Smooth muscle cell (in vitro differentiated cells): ENCODE results near the gene COL26A1. TPM values are rescaled to one million over a fixed set of nuclear protein-coding genes. Genes with fewer than 3 reads are reported as not detected.
"Not testable (repeated sequence)": the region's sequence is repeated elsewhere in the genome, so short reads cannot be mapped to it uniquely, and the experiment has no call there.

Source experiments
- DNase-seq: peaks from one replicate; lab custom pipeline; 2025; ENCODE audit not compliant: unreplicated experiment; lab: John Stamatoyannopoulos, UW
- H2AFZ ChIP-seq: fragments of 200-600 bp; sonication (generic); 2 replicates; pipeline ENCODE4 v1.6.0; 2016; ENCODE audit warnings: antibody characterized with exemption, low read depth, mild to moderate bottlenecking
- H3F3A ChIP-seq: fragments of 200-600 bp; sonication (generic); 2 replicates; pipeline ENCODE4 v1.6.0; 2017; ENCODE audit warnings: antibody characterized with exemption, low read depth
- H3K27ac ChIP-seq: fragments of 200-600 bp; sonication (generic); 2 replicates; pipeline ENCODE4 v1.5.1; 2016; ENCODE audit warnings: low read depth, mild to moderate bottlenecking
- H3K27me3 ChIP-seq: fragments of 200-600 bp; sonication (generic); 2 replicates; pipeline ENCODE4 v1.6.1; 2016; ENCODE audit warnings: low read depth, mild to moderate bottlenecking
- H3K36me3 ChIP-seq: fragments of 200-600 bp; sonication (generic); 2 replicates; pipeline ENCODE4 v1.5.1; 2016; ENCODE audit warnings: low read depth
- H3K4me1 ChIP-seq: fragments of 200-600 bp; sonication (generic); 2 replicates; pipeline ENCODE4 v1.5.1; 2016; ENCODE audit warnings: low read depth
- H3K4me2 ChIP-seq: fragments of 200-600 bp; sonication (generic); 2 replicates; pipeline ENCODE4 v1.6.0; 2016; ENCODE audit warnings: mild to moderate bottlenecking
- H3K4me3 ChIP-seq: fragments of 200-600 bp; sonication (generic); 2 replicates; pipeline ENCODE4 v1.5.1; 2016; ENCODE audit warnings: mild to moderate bottlenecking
- H3K79me2 ChIP-seq: fragments of 200-600 bp; sonication (generic); 2 replicates; pipeline ENCODE4 v1.6.0; 2016; ENCODE audit warnings: low read depth, mild to moderate bottlenecking
- H3K9ac ChIP-seq: fragments of 200-600 bp; sonication (generic); 2 replicates; pipeline ENCODE4 v1.6.0; 2016; ENCODE audit warnings: low read depth
- H3K9me3 ChIP-seq: fragments of 200-600 bp; sonication (generic); replicated peaks from 2 replicates; pipeline ENCODE4 v1.5.1; 2016; ENCODE audit warnings: low read depth
- H4K20me1 ChIP-seq: fragments of 200-600 bp; sonication (generic); 2 replicates; pipeline ENCODE4 v1.6.0; 2016; ENCODE audit warnings: low read depth
- CTCF ChIP-seq: fragments of 200-600 bp; sonication (generic); IDR thresholded peaks from 2 replicates; pipeline ENCODE4 v1.5.1; 2017; ENCODE audit warnings: borderline replicate concordance, mild to moderate bottlenecking, antibody characterized with exemption; ENCODE audit not compliant: insufficient read depth, poor library complexity, severe bottlenecking
- WGBS: methylation state at CpG from one replicate; pipeline ENCODE4 v1.1.7; 2016; ENCODE audit warnings: low lambda C conversion rate; 5-methylcytosine and 5-hydroxymethylcytosine counted together
- polyA plus RNA-seq: library from polyadenylated mRNA; unstranded; fragments of >200 nt; fragmentation: Nextera tagmentation; extraction: Ambion mirVana; gene quantifications from 2 replicates; pipeline ENCODE4 v1.2.1, GENCODE V29; 2016
- total RNA-seq: library from RNA; depleted of rRNA; stranded (reverse); fragments of >200 nt; gene quantifications from 2 replicates; pipeline ENCODE4 v1.2.3, GENCODE V29; 2014

The COL26A1 gene
- total and polyA plus RNA-seq, 2 experiments from 2014 or later, result 4.9 to 13.2 TPM

DNA sequence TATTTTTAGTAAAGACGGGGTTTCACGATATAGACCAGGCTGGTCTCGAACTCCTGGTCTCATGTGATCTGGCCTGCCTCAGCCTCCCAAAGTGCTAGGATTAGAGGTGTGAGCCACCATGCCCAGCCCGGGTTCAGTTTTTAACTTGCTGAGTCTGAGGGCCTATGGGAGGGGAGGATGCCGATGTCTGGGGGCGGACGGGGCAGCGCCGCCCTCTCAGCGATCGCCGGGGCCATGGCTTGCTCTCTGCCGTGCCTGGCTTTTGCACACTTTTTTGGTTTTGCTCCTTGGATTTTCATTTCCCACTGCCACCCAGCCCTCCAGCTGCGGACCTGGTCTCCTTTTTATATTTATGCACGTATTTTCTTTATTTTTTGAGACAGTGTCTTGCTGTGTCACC, 15.2 kb upstream of the COL26A1 start:
- 95% methylated on average over 15 of the region's 15 CpGs for WGBS
- no peaks in the 10 kb centered on the region for H4K20me1 ChIP-seq
- TF ChIP-seq CTCF, result no peak

GRCh38 chr7:101348456-101349067, 14.1 kb upstream of the COL26A1 start:
- not testable (repeated sequence) for H3K36me3 ChIP-seq, H3K27ac ChIP-seq, H3K79me2 ChIP-seq, H3K4me2 ChIP-seq, H3K27me3 ChIP-seq, H2AFZ ChIP-seq, DNase-seq, H3K9ac ChIP-seq, H3K4me3 ChIP-seq, H3F3A ChIP-seq, H4K20me1 ChIP-seq, H3K4me1 ChIP-seq, H3K9me3 ChIP-seq
- 95% methylated on average over 32 of the region's 32 CpGs for WGBS

More for the DNA sequence above, 15.2 kb upstream of the COL26A1 start:
- H3K27ac ChIP-seq, result no peak overlapping the region
- H2AFZ ChIP-seq, result no peak overlapping the region
- no peaks in the 10 kb centered on the region for H3K4me1 ChIP-seq
- no peak overlapping the region for H3K9ac ChIP-seq
- H3K4me3 ChIP-seq, result no peak overlapping the region
- no peaks in the 10 kb centered on the region for H3K27me3 ChIP-seq
- no peaks in the 10 kb centered on the region for H3K9me3 ChIP-seq
- no peak overlapping the region for H3K4me2 ChIP-seq
- DNase-seq, result no peak
- H3K36me3 ChIP-seq, result no peaks in the 10 kb centered on the region
- peaks cover 5% of the 10 kb centered on the region for H3F3A ChIP-seq
- no peaks in the 10 kb centered on the region for H3K79me2 ChIP-seq

- not testable (repeated sequence) for H3K4me3 ChIP-seq, H3K27me3 ChIP-seq, H4K20me1 ChIP-seq, H3K27ac ChIP-seq, H2AFZ ChIP-seq, H3K9ac ChIP-seq, H3K79me2 ChIP-seq, H3F3A ChIP-seq, H3K36me3 ChIP-seq, DNase-seq, H3K4me2 ChIP-seq, H3K4me1 ChIP-seq, H3K9me3 ChIP-seq
- 74% methylated on average over 12 of the region's 12 CpGs for WGBS
Observed at GRCh38 chr7:101349300-101349699, 13.4 kb upstream of the COL26A1 start.

- Histone ChIP-seq H3K9ac (no peak overlapping the region), H3K4me3 (no peak overlapping the region), H4K20me1 (no peaks in the 10 kb centered on the region), H3K79me2 (no peaks in the 10 kb centered on the region), H3K4me1 (no peaks in the 10 kb centered on the region), H2AFZ (no peak overlapping the region), H3K4me2 (no peak overlapping the region), H3K36me3 (no peaks in the 10 kb centered on the region), H3K9me3 (no peaks in the 10 kb centered on the region), H3F3A (peaks cover 9% of the 10 kb centered on the region), H3K27ac (no peak overlapping the region), H3K27me3 (no peaks in the 10 kb centered on the region)
- TF ChIP-seq CTCF, result no peak
- DNase-seq, result no peak
- 90% methylated on average over 2 of the region's 2 CpGs for WGBS
Observed at GRCh38 chr7:101352920-101353308, 9.8 kb upstream of the COL26A1 start.

DNA sequence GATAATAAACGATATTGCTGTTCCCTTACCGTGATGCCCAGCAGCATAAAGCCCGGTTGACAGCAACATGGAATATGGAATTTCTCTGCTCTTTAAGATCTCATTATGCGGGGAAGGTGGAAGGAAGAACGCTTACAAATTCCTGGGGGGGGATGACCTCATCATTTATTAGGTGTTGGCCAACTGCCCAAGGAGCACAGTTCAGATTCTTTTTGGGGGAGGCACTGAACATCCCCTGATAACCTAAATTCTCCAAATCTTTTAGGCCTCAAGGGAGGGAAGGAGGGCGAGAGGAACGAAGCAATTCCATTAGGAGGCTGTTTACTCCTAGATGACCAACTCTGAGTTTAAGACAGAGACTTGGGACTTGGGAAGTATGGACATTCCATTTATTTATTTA, 5.2 kb upstream of the COL26A1 start:
- DNase-seq, result no peak
- Histone ChIP-seq H3F3A (peaks cover 5% of the 10 kb centered on the region), H3K4me1 (no peaks in the 10 kb centered on the region), H3K79me2 (no peaks in the 10 kb centered on the region), H4K20me1 (no peaks in the 10 kb centered on the region), H3K4me3 (no peak overlapping the region), H3K4me2 (no peak overlapping the region), H3K27ac (no peak overlapping the region), H3K36me3 (no peaks in the 10 kb centered on the region), H3K27me3 (peaks cover 2% of the 10 kb centered on the region), H3K9me3 (no peaks in the 10 kb centered on the region), H2AFZ (no peak overlapping the region), H3K9ac (no peak overlapping the region)
- TF ChIP-seq CTCF, result no peak
- 81% methylated on average over 7 of the region's 7 CpGs for WGBS
